NCI-H2171 treated with DMSO at 0.1 percent for 48 hours (cell line): Measurements from ENCODE around the gene SHFL.

ENCODE experiments used
- DNase-seq: peaks from one replicate; lab custom pipeline; 2025; lab: John Stamatoyannopoulos, UW

Gene SHFL

DNA sequence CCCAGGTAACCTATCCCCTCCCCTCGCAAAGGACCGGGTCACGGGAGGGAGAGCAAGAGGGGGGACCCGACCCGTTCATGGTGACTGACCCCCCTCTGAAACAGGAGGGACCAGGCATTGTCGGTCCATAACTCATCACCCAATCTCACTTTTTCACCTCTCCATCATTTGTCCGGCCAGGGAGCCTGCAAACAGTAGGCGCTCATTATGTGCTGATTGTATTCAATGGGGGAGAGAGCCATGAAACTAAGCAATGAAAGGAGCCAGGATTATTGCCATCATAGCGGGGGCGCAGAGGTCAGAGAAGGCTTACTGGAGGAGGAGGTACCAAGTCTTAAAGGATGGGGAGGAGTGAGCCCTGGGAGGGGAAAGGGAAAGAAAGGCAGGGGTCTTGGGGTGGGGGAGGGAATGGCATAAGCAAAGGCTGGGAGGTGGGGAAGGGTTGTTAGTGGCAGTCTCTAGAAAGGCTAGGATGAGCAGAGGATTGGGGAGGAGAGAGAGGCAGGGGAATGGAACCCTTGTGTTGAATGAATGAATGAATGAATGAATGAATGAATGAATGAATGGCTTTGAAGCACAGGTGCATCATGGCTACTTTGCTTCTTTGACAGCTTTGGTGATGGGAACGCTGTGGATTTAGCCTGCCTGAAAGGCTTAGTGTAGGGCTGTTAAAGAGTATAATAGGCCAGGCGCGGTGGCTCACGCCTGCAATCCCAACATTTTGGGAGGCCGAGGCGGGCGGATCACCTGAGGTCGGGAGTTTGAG lies 1.4 kb downstream of the SHFL start:
- no peak for DNase-seq

GRCh38 chr19:10088949-10089554 lies 2.9 kb downstream of the SHFL start:
- no peak for DNase-seq

DNA sequence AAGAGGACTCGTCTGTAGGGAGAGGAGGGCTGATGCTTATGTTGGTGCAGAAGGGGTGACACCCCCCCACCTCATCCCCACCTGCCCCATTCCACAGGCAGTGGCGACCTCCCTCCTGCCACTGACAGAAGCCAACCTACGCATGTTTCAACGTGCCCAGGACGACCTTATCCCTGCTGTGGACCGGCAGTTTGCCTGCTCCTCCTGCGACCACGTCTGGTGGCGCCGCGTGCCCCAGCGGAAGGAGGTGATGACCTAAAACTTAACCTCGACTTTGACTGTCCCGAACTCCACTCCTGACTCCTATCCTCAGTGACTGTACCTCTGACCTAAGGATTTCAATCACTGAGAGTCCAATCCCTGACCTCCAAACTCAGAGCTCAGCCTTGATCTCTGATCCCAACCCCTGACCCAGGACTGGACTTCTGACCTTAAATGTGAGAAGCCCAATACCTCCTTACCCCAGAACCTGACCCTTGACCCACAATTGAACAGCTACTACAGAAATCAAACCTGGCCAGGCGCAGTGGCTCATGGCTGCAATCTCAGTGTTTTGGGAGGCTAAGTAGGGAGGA lies 3.8 kb downstream of the SHFL start:
- no peak for DNase-seq

- DNase-seq, result no peak
These were observed 5.2 kb downstream of the SHFL start for GRCh38 chr19:10091370-10091687.

GRCh38 chr19:10091895-10092641 lies 6.0 kb downstream of the SHFL start:
- no peak for DNase-seq

GRCh38 chr19:10092648-10093294 lies 6.7 kb downstream of the SHFL start:
- DNase-seq, result no peak

GRCh38 chr19:10093295-10094186 lies 7.4 kb downstream of the SHFL start:
- no peak for DNase-seq

GRCh38 chr19:10095622-10095947 lies 9.5 kb downstream of the SHFL start:
- DNase-seq, result no peak

DNA sequence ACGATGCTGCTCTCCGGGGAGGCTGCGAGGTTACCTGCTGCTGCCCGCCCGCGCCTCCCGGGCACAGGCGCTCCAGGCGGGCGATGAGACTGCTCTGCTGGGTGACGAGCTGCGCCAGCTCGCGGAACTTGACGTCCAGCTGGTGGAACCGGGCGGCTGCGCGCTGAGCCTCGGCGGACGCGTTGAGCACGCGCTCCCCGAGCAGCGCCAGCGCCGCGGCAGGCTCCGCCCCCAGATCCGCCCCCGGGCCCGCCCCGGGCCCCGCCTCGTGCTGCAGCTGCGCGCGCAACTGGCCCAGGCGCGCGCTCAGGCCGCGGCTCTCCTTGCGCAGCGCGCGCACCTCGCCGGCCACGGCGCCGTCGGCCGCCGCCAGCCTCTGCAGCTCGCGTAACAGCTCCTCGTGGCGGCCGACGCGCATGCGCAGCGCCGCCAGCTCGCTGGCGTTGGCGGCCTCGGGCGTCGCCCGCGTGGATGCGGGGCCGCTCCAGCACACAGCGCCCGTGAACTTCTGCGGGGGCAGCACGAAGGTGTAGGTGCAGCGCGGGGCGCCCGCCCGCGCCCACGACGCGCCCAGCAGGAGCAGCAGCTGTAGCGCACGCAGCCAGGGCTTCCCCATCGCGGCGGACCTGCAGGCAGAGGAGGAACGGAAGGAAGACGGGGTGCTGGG lies 10.0 kb downstream of the SHFL start:
- DNase-seq, result peak; percentile 79

- no peak for DNase-seq
These were observed 10.5 kb downstream of the SHFL start for GRCh38 chr19:10096615-10096963.

- DNase-seq, result no peak
These were observed 14.2 kb downstream of the SHFL start for GRCh38 chr19:10100163-10100785.

DNA sequence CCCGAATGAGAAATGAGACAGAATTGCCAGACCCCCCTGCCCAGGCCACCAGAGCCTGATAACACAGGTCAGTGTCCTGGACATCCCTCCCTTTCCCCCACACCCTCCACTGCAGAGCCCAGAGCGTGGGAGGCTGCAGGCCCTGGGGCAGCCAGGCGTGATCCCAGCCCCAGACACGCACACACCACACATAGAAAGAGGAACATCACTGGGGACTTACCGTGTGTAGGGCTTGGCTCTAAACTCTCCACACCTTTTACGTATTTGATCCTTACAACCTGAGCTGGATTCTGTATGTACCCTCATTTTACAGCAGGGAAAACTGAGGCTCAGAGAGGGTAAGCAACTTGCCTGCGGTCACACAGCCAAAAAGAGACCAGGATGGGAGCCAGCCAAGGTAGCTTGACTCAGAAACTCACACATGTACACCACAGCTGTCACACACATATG lies 16.7 kb downstream of the SHFL start:
- DNase-seq, result no peak

GRCh38 chr19:10104130-10104513 lies 18.0 kb downstream of the SHFL start:
- DNase-seq, result no peak

DNA sequence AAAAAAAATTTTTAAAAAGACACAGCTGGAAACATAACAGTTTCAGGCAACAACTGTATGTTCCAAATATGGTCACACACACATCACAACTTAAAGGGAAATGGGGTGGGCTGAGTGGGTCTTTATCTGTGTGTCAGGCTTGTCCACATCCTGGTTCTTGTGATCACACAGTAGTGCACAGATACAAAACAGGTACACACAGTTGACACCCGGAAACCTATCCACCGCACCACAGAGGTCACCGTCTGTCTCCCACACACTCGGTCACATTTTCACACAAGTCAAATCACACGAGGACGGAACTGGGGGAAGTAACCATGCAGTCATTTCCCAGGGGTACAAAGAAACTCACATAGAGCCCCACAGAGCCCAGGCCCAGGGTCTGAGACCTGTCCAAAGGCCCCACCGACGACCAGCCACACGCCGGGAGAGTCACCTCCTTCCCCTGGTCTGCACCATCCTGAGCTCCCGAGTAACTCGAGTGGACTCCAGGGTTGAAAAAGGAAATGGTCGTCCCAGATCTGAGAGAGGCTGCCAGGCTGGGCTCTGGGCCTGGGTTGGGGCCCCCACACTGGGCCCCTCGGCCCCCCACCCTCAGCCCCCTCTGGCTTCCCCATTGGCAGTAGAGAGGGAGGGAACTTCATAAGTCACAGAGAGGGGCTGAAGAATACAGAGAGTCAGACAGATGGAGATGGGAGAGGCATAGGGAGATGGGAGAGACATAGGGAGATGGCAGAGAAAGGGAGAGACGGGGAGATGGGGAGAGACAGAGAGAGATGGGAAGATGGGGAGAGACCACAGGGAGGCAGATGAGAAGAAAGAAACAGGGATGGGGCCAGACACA lies 18.8 kb downstream of the SHFL start:
- no peak for DNase-seq

GRCh38 chr19:10105509-10106099 lies 19.5 kb downstream of the SHFL start:
- DNase-seq, result no peak

- DNase-seq, result peak; percentile 98
These were observed 20.2 kb downstream of the SHFL start, which contains the start of gene PPAN for GRCh38 chr19:10106100-10106936. TSS of gene PPAN (plus strand) at chr19:10106362. CDS start at chr19:10106395, 33 bp downstream.

GRCh38 chr19:10107254-10107653 lies 21.1 kb downstream of the SHFL start:
- DNase-seq, result no peak

DNA sequence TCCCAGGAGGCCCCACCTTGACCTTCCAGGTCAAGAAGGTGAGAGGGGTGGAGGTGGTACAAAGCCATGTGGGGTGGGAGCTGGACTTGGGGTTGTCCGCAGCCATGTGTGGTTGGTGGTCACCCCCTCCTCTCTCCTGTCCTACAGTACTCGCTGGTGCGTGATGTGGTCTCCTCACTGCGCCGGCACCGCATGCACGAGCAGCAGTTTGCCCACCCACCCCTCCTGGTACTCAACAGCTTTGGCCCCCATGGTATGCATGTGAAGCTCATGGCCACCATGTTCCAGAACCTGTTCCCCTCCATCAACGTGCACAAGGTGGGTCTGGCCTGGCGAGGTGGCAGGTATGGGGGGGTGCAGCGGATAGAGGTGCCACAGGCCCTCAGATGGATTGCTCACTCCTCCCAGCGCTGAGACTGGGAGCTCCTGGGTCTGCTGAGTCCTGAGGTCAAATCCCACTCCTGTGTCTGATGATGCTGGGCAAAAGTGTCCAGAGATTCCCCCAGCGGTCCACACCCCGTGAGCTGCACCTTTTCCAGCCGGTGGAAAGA lies 21.8 kb downstream of the SHFL start:
- no peak for DNase-seq
